NOMO-1 treated with dmso at 0.1 percent for 144 hours (cell line): ENCODE data around the gene PTMA.
A peak's percentile ranks its signal among the peaks of the same experiment; 100 is the strongest.

Source experiments
- DNase-seq: peaks from one replicate; lab custom pipeline; 2025; ENCODE audit not compliant: unreplicated experiment; lab: John Stamatoyannopoulos, UW

PTMA gene

DNA sequence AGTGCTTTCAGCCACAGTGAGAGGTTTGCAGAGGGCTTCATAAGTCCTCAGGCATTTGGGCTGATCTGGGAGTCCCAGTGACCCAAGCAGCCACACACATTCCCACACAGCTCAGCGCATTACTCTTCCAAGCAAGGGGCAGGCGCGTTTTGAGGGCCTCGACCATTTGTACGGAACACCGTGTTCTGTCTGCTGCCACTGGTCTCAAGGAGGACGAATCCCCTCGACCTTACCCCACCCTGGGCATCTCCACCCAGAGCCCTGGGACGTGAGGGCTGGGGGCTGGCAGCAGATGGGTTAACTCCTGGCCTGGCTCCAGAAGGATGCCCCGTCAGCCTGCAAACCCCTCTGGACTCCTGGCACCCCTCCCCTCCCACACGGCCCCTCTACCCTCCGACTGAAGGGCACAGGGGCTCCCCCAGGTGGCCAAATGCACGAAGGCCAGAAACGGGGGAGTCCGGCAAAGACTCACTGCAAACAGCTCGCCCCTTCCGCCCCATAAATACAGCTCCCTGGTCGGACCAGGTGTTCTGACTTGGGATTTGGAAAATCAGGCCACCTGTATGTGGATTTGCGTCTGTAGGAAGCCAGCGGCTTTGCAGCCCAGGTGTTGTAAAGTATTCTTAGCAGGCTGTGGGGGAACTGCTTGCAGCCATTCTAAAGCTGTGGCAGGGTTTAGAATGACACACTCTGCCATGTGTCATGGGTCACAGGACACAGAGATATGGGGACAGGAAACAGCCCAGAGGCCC, 33.6 kb upstream of the PTMA start:
- DNase-seq, result peak; percentile 81

DNA sequence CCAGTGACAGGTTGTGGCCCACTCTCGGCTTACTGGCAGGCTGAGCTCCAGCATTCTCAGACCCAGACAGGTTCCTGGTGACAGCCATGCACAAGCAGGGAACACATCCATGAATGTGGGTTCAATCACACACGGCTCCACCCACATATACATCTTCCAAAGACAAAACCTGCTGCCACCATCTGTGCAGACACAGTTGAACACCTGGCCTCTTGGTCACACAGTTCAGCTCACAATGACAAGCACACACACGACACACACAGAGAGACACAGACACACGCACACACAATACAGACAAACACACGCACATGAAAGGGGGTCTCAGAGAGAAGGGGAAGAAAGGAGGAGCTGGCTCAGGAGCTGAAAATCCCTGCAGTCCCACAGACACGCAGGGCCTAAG, 32.1 kb upstream of the PTMA start:
- no peak for DNase-seq

DNA sequence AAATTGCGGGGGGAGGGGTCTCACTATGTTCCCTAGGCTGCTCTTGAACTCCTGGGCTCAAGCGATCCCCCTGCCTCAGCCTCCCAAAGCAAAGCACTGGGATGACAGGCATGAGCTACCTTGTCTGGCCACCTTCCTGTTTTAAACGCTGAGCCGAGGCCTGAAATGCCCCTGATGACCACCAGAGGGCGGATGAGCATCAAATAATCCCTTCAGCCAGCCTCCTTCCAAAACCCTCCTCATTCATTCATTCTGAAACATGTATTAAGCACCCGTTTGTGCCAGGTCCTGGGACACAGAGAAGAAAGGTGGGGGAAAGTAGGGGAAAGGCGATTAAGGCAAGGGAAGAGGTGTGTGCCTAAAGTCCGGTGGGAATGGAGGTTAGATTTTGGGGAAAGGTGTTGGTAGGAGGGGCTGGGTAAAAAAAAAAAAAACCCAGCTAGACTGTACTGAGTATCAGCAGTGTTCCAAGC, 30.7 kb upstream of the PTMA start:
- DNase-seq, result peak; percentile 69

DNA sequence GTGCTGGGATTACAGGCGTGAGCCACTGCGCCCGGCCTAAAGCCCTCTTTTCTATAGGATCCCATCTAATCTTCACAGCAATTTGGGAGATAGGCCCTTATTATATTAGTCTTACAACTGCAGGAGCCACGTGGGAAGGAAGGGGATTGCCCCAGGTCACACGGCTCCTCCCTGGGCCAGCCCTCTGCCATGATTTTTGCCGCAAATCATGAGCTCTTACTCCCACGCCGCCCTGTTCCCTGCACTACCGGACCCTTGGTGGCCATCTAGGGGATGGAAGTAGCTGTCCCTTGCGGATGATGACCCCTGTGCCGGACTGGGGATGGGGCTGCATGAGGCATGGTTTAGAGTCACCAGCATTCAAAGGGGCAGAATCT, 28.4 kb upstream of the PTMA start:
- no peak for DNase-seq

DNA sequence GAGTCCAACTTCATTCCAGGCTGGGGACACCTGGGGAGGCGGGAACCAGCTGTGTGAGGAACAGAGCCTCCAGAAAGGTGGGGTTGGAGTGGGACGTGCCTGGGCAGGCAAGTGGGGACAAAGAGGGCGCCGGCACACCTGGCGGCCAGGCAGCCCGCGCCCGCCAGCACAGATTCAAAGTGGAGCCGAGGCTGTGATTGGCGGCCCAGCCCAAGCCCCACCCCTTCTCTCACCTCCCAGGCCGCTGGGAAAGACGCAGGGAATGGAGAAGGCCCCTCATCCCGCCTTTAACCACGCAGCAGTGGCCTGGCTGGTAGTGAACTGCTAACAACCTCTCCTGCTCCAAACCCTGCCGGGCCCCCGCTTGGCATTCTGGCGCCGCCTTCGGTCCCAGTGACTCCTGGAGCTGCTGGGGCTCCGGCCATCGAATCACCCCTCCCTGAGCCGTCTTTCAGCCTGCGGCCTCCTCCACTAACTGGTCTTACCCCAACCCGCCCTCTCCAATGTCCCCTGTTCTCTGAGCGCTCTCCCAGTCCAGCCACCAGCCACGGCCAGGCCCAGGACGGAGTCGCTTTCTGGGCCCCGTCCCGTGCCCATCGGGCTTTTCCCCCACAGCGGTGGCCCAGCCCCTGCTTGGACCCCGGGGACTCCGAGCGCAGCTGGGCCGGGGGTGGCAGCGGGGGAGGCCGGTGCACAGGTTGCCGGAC, 27.9 kb upstream of the PTMA start:
- DNase-seq, result no peak

DNA sequence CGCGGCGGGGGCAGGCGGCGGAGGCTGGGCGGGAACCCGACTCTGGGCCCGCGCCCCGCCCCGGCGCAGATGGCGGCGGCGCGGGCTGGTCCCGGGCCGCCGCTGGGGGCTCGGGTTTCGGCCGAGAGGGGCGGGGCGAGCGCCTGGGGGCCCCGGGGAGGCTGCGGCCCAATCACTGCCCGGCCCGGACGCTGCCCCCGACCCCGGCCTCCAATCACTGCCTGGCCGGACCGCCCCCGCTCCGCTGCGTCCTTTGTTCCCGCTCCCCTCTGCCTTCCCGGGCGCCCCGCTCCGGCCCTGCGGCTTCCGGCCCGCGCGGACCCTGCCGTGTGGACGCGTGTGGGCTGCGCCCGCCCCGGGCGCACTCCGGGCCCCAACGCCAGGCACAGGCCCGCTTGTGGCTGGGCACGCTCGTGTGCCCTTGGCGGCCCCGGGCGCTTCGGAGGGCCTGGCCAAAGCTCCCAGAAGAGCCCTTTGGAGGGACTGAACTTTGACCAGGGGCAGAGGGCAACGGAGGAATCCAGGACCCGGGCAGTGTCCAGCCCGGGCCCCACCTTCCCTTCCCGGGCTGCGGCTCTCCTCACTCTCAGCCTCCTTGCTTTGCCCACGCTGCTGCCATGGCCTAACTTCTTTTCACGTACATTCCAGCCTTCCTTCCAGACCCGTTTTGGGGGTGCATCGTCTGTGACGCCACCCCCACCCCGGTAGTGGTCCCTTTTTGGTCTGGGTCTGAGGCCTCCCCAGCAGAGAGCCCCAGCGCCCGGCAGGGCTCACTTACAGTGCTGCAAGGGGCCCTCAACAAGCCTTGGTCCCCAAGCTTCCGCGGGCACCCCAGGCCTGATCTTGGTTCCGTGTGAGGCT, 27.1 kb upstream of the PTMA start:
- peak; percentile 59 for DNase-seq

DNA sequence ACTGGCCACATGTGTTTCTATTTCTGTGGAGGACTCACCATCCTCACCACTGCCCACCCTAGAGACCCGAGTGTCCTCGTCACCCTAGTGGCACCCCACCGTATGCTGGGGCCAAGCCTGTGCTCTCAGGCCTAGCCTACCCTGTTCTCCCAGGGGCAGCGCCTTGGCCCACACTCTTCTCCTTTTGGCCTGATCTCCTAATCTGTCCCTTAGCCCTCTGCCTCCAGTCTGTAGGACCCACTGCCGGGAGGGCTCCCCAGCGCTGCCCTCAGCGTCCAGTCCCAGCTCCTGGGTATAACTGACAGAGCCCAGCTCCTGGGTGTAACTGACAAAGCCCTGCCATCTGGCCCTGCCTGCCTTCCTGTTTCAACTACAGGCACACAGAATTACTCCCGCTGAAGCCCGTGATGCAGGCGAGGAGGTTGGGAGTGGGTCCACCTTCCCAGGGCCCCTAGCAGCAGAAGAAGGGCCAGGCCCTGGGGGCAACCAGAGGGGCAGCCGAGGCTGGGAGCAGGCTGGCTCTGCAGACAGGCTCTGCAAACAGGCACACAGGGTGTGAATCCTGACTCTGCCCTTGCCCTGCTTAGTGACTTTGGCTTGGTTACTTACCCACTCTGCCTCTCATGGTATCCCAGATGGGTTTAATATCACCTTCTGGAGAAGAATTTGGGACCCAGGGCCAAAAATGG, 25.6 kb upstream of the PTMA start:
- no peak for DNase-seq

DNA sequence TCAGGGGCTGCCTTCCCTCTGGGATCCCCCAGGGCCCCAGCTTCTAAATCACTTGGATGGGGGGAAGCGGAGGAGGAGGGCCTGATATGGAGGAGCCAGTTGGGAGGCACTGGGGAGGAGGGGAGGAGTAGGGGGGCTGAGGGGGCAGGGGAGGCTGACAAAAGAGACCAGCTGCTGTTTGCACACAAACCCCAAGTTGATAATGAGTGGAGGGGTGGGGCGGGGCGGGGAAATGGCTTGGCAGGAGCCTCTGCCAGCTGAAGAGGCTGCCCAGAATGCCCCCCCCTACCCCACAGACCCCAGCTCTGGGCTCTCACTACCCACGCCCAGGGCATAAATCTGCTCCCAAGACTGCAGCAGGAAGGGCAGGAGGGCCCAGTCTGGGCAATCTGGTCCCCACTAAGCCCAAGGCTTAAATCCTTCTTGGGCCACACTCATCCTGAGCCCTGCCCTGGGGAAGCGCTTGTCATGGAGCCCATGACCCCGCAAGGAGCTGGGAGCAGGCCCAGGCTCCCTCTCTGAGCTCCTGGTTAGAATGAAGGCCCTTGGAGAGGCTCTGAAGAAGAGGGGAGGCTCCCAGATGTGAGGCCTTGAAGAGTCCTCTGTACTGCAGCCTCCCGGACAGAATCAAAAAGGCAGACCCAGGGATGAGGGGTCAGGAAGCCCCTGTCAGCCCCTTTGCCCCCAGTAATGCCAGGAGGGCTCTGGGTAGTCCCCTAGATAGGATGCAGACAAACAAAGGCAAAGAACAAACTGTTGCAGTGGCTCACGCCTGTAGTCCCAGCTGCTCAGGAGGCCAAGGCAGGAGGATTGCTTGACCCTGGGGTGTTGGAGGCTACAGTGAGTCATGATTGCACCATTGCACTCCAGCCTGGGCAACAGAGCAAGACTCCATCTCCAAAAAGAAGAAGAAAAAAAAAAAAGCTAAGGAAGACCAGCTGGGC, 24.8 kb upstream of the PTMA start:
- DNase-seq, result no peak

DNA sequence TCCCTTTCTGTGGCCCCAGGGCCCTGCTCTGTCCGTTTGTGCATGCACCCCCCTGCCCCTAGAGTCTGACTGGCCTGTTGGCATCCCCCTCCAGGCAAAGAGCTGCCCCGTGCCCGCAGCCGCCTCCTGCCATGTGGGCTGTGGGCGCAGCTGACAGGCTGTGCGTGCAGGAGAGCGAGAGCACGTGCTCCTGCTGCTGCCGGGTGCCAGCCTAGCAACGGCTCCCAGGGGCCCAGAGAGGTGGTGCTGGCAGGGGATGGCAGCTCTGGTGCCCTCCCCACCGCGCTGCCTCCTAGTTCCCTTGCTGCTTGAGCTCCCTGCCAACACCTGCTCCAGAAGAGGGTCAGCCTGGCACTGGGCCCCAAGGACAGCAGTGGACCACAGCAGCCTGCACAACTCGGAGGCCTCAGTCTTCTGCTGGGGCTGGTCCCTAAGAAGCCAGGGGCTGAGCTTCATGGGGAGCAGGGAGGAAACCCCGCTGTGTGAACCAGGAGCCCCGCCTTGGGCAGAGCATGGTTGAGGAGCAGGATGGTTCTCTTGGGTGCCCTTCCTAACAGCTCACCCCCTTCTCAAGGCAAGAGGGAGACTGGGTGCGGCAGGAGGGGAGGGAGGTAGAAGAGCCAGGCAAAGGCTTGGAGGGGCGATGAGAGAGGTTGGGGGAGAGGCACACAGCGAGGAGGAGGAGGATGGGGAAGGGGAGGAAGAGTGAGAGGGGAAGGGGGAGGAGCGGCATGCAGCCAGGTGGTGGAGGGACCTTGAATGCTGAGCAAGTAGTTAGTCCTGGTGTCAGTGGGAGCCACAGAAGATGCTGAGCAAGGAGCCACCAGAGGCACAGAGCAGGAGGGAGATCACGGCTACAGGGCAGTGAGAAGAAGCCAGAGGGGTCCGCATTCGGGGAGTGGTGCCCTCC, 23.8 kb upstream of the PTMA start:
- no peak for DNase-seq

DNA sequence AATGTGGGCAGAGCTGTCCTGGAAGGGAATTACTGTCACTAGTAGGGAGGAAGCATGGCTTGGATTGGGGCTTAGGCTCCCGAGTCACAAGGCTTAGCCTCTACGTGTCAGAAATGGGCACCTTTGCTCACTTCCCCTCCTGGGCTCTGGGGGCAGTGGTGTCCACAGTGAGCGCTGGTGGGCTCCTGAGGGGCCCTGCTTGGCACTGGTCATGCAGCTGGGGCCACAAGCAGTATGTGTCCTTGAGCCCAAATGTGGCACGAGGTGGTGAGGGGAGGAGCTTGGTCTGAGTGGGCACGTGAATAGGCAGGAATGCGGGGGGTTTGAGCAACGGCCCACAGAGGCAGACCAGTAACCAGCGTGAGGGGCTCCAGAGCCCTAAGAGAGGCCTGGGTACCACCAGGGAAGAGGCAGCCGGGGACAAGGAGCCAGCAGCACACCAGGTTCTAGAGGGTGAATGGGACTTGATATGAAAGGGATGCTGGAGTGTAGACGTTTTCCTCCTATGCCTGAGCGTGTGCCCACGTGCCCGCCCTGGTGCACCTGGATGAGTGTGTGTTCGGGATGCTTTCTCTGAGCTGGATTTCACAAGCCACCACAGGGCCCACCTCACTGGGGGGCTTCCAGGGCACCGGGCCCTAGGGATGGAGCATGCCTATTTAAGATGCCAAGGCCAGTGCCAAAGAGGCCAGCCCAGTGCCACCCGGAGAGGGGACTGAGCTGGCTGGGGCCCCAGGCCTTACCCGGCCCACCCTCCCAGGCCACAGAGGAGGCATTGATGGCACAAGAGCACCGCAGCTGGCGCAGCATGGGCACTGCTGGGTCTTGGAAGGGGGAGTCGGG, 22.8 kb upstream of the PTMA start:
- DNase-seq, result no peak

DNA sequence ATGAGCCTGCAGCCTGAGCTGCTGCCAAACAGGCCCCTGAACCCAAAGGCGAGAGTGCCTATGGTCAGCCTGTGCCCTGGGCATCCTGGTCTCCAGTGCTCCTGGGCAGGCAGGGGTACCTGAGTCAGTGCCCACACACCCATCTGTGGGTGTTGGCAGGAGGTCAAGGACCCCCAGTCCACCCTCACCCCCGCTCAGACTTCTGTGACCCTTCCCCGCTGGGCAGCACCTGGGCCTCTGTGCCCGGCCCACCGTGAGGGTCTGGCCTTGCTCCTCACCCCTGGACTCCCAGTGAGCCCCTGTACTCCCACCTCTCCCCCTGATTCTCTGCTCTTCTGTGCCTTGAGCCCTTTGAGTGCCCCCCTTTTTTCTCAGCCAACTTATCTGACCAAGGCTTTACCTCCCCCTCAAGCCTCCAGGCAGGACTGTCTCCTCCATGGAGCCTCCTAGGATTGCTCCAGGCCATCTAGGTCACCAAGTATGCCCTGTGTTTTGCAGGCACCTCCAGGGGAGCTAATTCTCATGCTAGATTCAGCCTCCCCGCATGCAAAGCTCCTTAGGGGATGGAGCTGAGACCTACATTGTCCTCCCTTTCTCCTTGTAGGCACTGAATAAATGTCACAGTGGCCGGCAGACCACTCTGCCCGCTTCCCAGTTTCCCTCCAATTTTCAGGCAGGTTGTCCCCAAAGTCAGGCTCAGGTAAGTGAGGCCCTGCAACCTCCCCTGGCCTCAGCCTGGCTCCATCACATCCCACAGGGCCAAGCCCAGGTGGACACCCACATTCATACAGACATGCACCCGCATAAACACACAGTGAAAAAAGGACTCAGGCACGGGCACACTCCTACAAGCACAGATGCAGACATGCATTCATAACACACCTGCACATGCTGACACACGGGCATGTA, 21.9 kb upstream of the PTMA start:
- no peak for DNase-seq

DNA sequence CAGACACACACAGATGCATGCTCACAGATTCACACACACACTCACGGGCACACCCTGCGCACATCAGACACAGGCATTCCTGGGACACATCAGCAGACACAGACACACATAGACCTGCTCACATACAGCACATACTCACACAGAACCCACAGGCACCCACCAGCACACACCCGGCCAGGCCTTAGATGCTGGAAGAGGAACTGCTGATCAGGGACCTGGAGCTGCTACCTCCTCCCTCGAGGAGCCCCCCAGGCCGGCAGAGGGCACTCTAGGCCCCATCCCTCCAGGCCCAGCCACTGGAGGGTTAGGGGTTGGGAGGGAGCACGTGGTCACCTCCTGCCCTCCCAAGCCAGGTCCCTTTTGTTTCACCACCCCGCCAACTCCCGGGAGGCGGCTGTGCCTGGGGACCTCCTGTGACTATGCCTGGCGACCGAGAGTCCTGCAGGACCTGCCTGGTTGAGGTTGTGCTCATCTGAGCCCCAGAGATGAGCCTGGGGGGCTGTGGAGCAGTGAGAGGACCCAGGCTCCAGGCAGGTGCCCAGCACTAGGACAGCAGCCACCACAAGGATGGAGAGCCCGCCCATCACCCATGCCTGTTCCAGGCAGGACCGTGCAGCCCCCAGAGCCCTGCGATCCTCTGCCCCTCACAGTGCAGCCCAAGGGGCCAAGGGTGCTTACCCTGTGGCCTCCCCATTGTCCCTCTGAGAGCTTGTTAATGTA, 21.0 kb upstream of the PTMA start:
- peak; percentile 89 for DNase-seq

DNA sequence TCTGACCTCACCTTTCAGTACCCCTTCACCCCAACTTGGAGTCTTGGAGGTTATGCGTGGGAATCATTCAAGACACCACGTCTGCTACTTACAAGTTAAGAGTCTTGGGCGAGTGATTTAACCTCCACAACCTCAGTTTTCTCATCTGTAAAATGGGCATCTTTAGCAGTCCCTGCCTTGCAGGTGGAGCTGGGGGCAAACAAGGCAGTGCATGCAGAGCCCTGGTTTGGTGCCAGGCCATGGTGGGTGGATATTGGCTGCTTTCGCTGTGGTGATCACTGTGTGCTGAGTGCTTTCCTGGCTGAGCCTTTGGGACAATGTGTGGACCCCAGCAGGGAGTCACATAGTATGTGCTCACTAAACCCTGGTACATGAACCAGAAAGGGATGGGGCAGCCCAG, 20.4 kb upstream of the PTMA start:
- DNase-seq, result no peak

DNA sequence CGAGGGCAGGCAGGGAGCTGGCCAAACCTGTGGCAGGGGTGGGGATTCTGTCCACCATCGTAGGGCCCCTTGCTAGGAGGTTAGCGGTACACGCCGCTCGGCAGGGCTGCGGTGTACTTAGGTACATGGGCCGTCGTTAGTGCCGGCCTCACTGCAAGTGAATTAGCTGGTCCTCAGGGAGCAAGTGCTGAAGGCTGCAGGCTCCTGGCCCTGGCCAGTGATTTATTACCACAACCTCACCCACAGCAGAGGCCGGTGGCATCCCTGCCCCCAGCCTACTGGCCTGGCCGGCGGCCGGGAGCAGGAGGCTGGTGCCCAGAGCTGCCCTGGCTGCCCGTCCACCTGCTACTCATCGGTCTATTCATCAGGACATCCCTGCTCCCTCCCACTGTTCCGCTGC, 19.6 kb upstream of the PTMA start:
- no peak for DNase-seq

DNA sequence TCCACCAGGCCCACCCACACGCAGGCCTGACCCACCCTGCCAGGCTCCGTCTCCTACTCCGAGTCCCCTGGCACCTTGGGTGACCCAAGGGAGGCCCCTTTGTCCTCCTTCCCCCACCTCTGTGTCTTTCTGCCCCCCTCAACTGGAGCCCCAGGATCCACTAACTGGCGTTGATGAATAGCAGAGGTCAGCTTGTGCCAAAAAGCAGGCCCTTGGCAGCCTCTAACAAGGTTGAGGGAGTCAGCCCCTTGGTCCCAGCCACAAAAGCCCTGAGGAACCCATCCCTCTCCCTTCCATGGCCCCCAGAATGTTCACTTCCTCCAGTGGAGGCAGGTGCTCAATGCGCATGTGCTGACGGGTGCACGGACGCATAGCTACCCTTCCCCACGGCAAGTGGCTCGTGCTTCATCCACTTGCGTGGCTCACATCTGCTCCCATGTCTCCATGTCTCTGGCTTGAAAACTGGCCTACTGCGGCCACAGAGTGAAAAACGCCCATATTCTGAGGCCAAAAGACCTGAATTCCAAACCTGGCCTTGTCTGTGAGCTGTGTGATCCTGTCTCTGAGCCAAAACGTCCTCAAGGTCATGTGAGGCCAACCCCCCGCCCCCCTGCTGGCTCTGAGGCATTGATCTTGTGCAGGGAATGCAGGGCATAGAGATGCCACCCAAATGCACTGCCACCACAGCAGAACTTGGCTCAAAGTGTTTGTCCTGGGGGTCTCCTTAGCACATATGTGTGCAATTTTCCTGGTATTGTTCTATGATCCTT, 19.0 kb upstream of the PTMA start:
- no peak for DNase-seq
